Kidney (tissue), 14 donors: Measurements from ENCODE around the gene LRIT2. TPM values are rescaled to one million over a fixed set of nuclear protein-coding genes. Genes with fewer than 3 reads are reported as not detected.

Experiments
- DNase-seq, 5 donors: peaks; one replicate each; pipeline ENCODE4 v3.0.0-alpha.2; 2013 to 2020
- FAIRE-seq: peaks from 2 replicates; lab custom pipeline; 2012; peaks lifted over from hg19 to GRCh38; lab: Jason Lieb, UNC
- H3K27ac ChIP-seq, 2 donors: one replicate each; pipeline ENCODE4 v1.7.0; 2013; ENCODE audit warnings: low read depth in 2 of 2, low read length in 2 of 2, inconsistent platforms in 1 of 2
- H3K27me3 ChIP-seq: one replicate; pipeline ENCODE4 v1.7.1; 2013; ENCODE audit warnings: low read length, inconsistent platforms; ENCODE audit not compliant: control insufficient read depth, insufficient read depth
- H3K36me3 ChIP-seq, 3 donors: one replicate each; pipeline versions ENCODE4 v1.7.0 to v1.7.1; 2013; ENCODE audit warnings: low read length in 3 of 3, control low read depth in 1 of 3, inconsistent platforms in 1 of 3; ENCODE audit not compliant: insufficient read depth in 3 of 3, control insufficient read depth in 2 of 3
- H3K4me1 ChIP-seq, 3 donors: one replicate each; pipeline versions ENCODE4 v1.7.0 to v1.7.1; 2013; ENCODE audit warnings: low read length in 3 of 3, inconsistent platforms in 1 of 3, low read depth in 1 of 3; ENCODE audit not compliant: control insufficient read depth in 2 of 3, insufficient read depth in 2 of 3
- H3K4me3 ChIP-seq, 3 donors: one replicate each; pipeline versions ENCODE4 v1.7.0 to v1.8.1; 2013; ENCODE audit warnings: low read length in 3 of 3, control low read depth in 1 of 3, inconsistent platforms in 1 of 3
- H3K9ac ChIP-seq, 3 donors: one replicate each; pipeline versions ENCODE4 v1.7.0 to v1.7.1; 2013; ENCODE audit warnings: low read length in 3 of 3, control low read depth in 1 of 3, inconsistent platforms in 1 of 3
- H3K9me3 ChIP-seq, 3 donors: one replicate each; pipeline versions ENCODE4 v1.7.0 to v1.7.1; 2013; ENCODE audit warnings: low read length in 3 of 3, control low read depth in 1 of 3, inconsistent platforms in 1 of 3; ENCODE audit not compliant: control insufficient read depth in 2 of 3, insufficient read depth in 1 of 3
- CTCF ChIP-seq: IDR thresholded peaks from 3 replicates; pipeline ENCODE4 v1.5.1; 2012; ENCODE audit warnings: mild to moderate bottlenecking, moderate library complexity, borderline replicate concordance; ENCODE audit not compliant: insufficient read depth; ENCODE audit errors: extremely low read depth
- intact Hi-C: fragments of 100-400 bp; cut with DNase I; formaldehyde crosslinking; loops from one replicate; pipeline ENCODE4 v1.11.1; 2022
- polyA plus RNA-seq: library from polyadenylated mRNA; stranded (reverse); fragments of 350-450 nt; fragmentation: Illumina TruSeq; extraction: RNeasy Lipid Tissue Mini Kit (QIAGEN cat#74804); gene quantifications from one replicate; pipeline ENCODE4 v1.2.3, GENCODE V29; 2014; ENCODE audit warnings: low read depth, low replicate concordance; ENCODE audit not compliant: insufficient read depth
- total RNA-seq: library from RNA; stranded (reverse); fragmentation: NEBNext Ultra II Directional; extraction: Animal tissue kit (Norgen Biotek cat#: 25700); gene quantifications from one replicate; pipeline ENCODE4 v1.2.1, GENCODE V29; 2021
- donor health status: control.
- donor health status: control.
- donor health status: control.
- donor health status: control.
- donor health status: control.
- donor health status: DM: yes; HTN: yes; CAD: no.
- donor health status: Normal renal cell carcinoma (clear cell type).

Gene LRIT2
- total and polyA plus RNA-seq, 2 donors from 2014 or later, result not detected

GRCh38 chr10:84269162-84269561 is 43.8 kb upstream of the LRIT2 start:
- Histone ChIP-seq H3K36me3 (no peaks in the 10 kb centered on the region), H3K9ac (no peak overlapping the region), H3K27ac (no peak overlapping the region), H3K4me1 (peaks cover 0 to 3% (median 0%) of the 10 kb centered on the region in 3 donors), H3K9me3 (no peaks in the 10 kb centered on the region), H3K4me3 (no peak overlapping the region), H3K27me3 (no peaks in the 10 kb centered on the region)
- intact Hi-C loops, result loop anchor here (5.0 to 10.0 kb wide), 2 partner anchors 96 to 268 kb away; no protein-coding TSS in a partner anchor
- TF ChIP-seq CTCF, result no peak
- FAIRE-seq, result no peak
- no peak for DNase-seq

- no peak overlapping the region for H3K9ac ChIP-seq
- intact Hi-C loops, result loop anchor here (5.0 to 10.0 kb wide), 2 partner anchors 97 to 270 kb away; no protein-coding TSS in a partner anchor
- DNase-seq (peak in 1 of 5 donors; percentile 12), FAIRE-seq (no peak)
- no peaks in the 10 kb centered on the region for H3K9me3 ChIP-seq
- peak; percentile 36 for TF ChIP-seq CTCF
- no peak overlapping the region for H3K4me3 ChIP-seq
- no peaks in the 10 kb centered on the region for H3K36me3 ChIP-seq
- H3K4me1 ChIP-seq, result peaks cover 0 to 3% (median 0%) of the 10 kb centered on the region in 3 donors
- H3K27me3 ChIP-seq, result no peaks in the 10 kb centered on the region
- no peak overlapping the region for H3K27ac ChIP-seq
These were observed 42.3 kb upstream of the LRIT2 start for GRCh38 chr10:84267503-84268126.

GRCh38 chr10:84265418-84265817 is 40.1 kb upstream of the LRIT2 start:
- H3K36me3 ChIP-seq, result no peaks in the 10 kb centered on the region
- no peak overlapping the region for H3K4me3 ChIP-seq
- no peak overlapping the region for H3K27ac ChIP-seq
- DNase-seq (no peak), FAIRE-seq (no peak)
- H3K9me3 ChIP-seq, result no peaks in the 10 kb centered on the region
- intact Hi-C loops, result loop anchor here (5.0 to 10.0 kb wide), 2 partner anchors 99 to 272 kb away; no protein-coding TSS in a partner anchor
- no peak for TF ChIP-seq CTCF
- H3K9ac ChIP-seq, result no peak overlapping the region
- H3K4me1 ChIP-seq, result peaks cover 0 to 3% (median 0%) of the 10 kb centered on the region in 3 donors
- no peaks in the 10 kb centered on the region for H3K27me3 ChIP-seq
